K562 (cell line): Measurements from ENCODE around the gene TFF1. TPM values are rescaled to one million over a fixed set of nuclear protein-coding genes. Genes with fewer than 3 reads are reported as not detected.

Experiments used
- ATAC-seq: fragments of 200-7000 bp; cut with Tn5 transposase; 3 replicates; pipeline ENCODE4 v1.9.1; 2020; ENCODE audit warnings: moderate library complexity
- BruUV-seq: library from RNA; stranded (reverse); fragments of 400-500 nt; replicated peaks from 2 replicates; lab custom pipeline; 2021; lab: Mats Ljungman, UMichigan
- CTCF ChIA-PET: fragments of 300-600 bp; formaldehyde crosslinking; extraction: SDS; loops from one replicate; lab custom pipeline; 2021; ENCODE audit warnings: low intra/inter-chr PET ratio; lab: Yijun Ruan, JAX
- POLR2A ChIA-PET: fragments of 300-600, 350-650 bp; sonication (Branson Sonifier 250); formaldehyde crosslinking; extraction: SDS; loops from one replicate; lab custom pipeline; 2021; ENCODE audit warnings: antibody characterized with exemption, inconsistent platforms; lab: Yijun Ruan, JAX
- DNase-seq, 4 experiments: peaks; one replicate each; pipeline versions ENCODE4 v3.0.0 to v3.0.0-alpha.2; 2011 to 2018; ENCODE audit warnings: low spot score in 3 of 4, mixed read lengths in 3 of 4; ENCODE audit errors: extremely low read depth in 1 of 4
- FAIRE-seq: peaks from 2 replicates; lab custom pipeline; 2011; peaks lifted over from hg19 to GRCh38; lab: Jason Lieb, UNC
- H2AFZ ChIP-seq: 2 replicates; pipeline ENCODE4 v1.6.0; 2011; ENCODE audit warnings: low read depth, low read length, control low read depth, inconsistent platforms
- H3K27ac ChIP-seq: fragments of 200-600 bp; 3 replicates; pipeline ENCODE4 v1.8.0; 2011; ENCODE audit warnings: low read depth, mild to moderate bottlenecking, control low read depth, inconsistent platforms, low read length, moderate library complexity, mixed read lengths; ENCODE audit errors: extremely low read depth
- H3K27me3 ChIP-seq, 2 experiments: fragments of 300-600 bp in 1 of 2; 2 replicates in 1 of 2; 3 replicates in 1 of 2; pipeline versions ENCODE4 v1.6.0 to v1.8.0; 2011; ENCODE audit warnings: inconsistent platforms in 2 of 2, low read length in 2 of 2, mild to moderate bottlenecking in 1 of 2, mixed read lengths in 1 of 2, moderate library complexity in 1 of 2; ENCODE audit not compliant: control insufficient read depth in 2 of 2, insufficient read depth in 2 of 2
- H3K36me3 ChIP-seq: fragments of 300-600 bp; 3 replicates; pipeline ENCODE4 v1.8.0; 2011; ENCODE audit warnings: mild to moderate bottlenecking, low read length, inconsistent platforms; ENCODE audit not compliant: control insufficient read depth, insufficient read depth
- H3K4me1 ChIP-seq, 2 experiments: fragments of 200-600 bp in 1 of 2; replicated peaks in 1 of 2; 2 replicates in 1 of 2; 3 replicates in 1 of 2; pipeline versions ENCODE4 v1.5.1 to v1.8.0; 2011; ENCODE audit warnings: inconsistent platforms in 2 of 2, low read length in 2 of 2, mild to moderate bottlenecking in 1 of 2, mixed read lengths in 1 of 2, moderate library complexity in 1 of 2; ENCODE audit not compliant: control insufficient read depth in 2 of 2, insufficient read depth in 2 of 2
- H3K4me2 ChIP-seq: 2 replicates; pipeline ENCODE4 v1.6.1; 2011; ENCODE audit warnings: low read length, control low read depth, inconsistent platforms, mixed read lengths; ENCODE audit not compliant: insufficient read depth
- H3K4me3 ChIP-seq: fragments of 200-600 bp; sonication (generic), shearing (Covaris generic); 2 replicates; pipeline ENCODE4 v1.5.1; 2016; ENCODE audit warnings: control low read depth, inconsistent platforms
- H3K79me2 ChIP-seq: fragments of 200-600 bp; 3 replicates; pipeline ENCODE4 v1.8.0; 2011; ENCODE audit warnings: low read length, inconsistent platforms; ENCODE audit not compliant: control insufficient read depth, insufficient read depth
- H3K9ac ChIP-seq, 2 experiments: 2 replicates each; pipeline versions ENCODE4 v1.6.0 to v1.6.1; 2011; ENCODE audit warnings: low read depth in 2 of 2, low read length in 2 of 2, control low read depth in 1 of 2, inconsistent platforms in 1 of 2, mild to moderate bottlenecking in 1 of 2, mixed read lengths in 1 of 2; ENCODE audit not compliant: insufficient read depth in 1 of 2
- H3K9me1 ChIP-seq: one replicate; pipeline ENCODE4 v1.6.0; 2011; ENCODE audit warnings: inconsistent platforms, mild to moderate bottlenecking, low read length, moderate library complexity; ENCODE audit not compliant: control insufficient read depth, insufficient read depth
- H3K9me3 ChIP-seq: replicated peaks from 2 replicates; pipeline ENCODE4 v1.5.1; 2011; ENCODE audit warnings: low read depth, low read length, inconsistent platforms; ENCODE audit not compliant: control insufficient read depth, insufficient read depth
- H4K20me1 ChIP-seq: replicated peaks from 2 replicates; pipeline ENCODE4 v1.6.1; 2011; ENCODE audit warnings: low read length, inconsistent platforms, mixed read lengths; ENCODE audit not compliant: control insufficient read depth, insufficient read depth
- BDP1 ChIP-seq: IDR thresholded peaks from 3 replicates; pipeline ENCODE4 v1.6.1; 2011; ENCODE audit not compliant: insufficient read length, insufficient read depth
- JUNB ChIP-seq: fragments of 450-650 bp; formaldehyde crosslinking; conservative IDR thresholded peaks from 2 replicates; pipeline ENCODE4 v1.4.0; 2020; ENCODE audit warnings: mild to moderate bottlenecking
- MCM7 ChIP-seq, 2 experiments: fragments of 450-650 bp; IDR thresholded peaks; 2 replicates each; pipeline ENCODE4 v1.6.1; 2016 to 2018
- MYNN ChIP-seq, 2 experiments: sonication (generic); formaldehyde crosslinking in 1 of 2; IDR thresholded peaks; 2 replicates each; pipeline versions ENCODE4 v1.5.0 to v1.6.1; 2016 to 2020; ENCODE audit warnings: antibody characterized with exemption in 1 of 2, missing genetic modification reagents in 1 of 2
- POLR2A ChIP-seq: fragments of 450-650 bp; conservative IDR thresholded peaks from 2 replicates; pipeline ENCODE4 v1.6.1; 2016
- RAD21 ChIP-seq, 2 experiments: fragments of 250-450 bp in 1 of 2; fragments of 450-650 bp in 1 of 2; sonication (Bioruptor Pico) in 1 of 2; formaldehyde crosslinking in 1 of 2; IDR thresholded peaks in 1 of 2; conservative IDR thresholded peaks in 1 of 2; 2 replicates each; pipeline versions ENCODE4 v1.4.0 to v1.8.0; 2020 to 2022; ENCODE audit warnings: mild to moderate bottlenecking in 2 of 2, moderate library complexity in 1 of 2
- RUNX1 ChIP-seq: sonication (generic); IDR thresholded peaks from 2 replicates; pipeline ENCODE4 v1.6.1; 2016; ENCODE audit warnings: antibody characterized with exemption, low read depth
- STAT5B ChIP-seq: fragments of 250-450 bp; sonication (Bioruptor Pico); IDR thresholded peaks from 2 replicates; pipeline ENCODE4 v1.8.0; 2021; ENCODE audit warnings: mild to moderate bottlenecking, inconsistent platforms
- TGIF2 ChIP-seq: sonication (generic); formaldehyde crosslinking; IDR thresholded peaks from 2 replicates; pipeline ENCODE4 v1.8.1; 2022; ENCODE audit warnings: mild to moderate bottlenecking, missing genetic modification reagents, moderate library complexity
- ZBTB1 ChIP-seq: sonication (generic); formaldehyde crosslinking; IDR thresholded peaks from 2 replicates; pipeline ENCODE4 v1.8.1; 2023; ENCODE audit warnings: missing genetic modification reagents, low read depth, mild to moderate bottlenecking, borderline replicate concordance
- ZFP1 ChIP-seq: fragments of 450-650 bp; formaldehyde crosslinking; IDR thresholded peaks from 2 replicates; pipeline ENCODE4 v1.4.0; 2020; ENCODE audit warnings: mild to moderate bottlenecking, mixed read lengths
- ZNF217 ChIP-seq: sonication (generic); formaldehyde crosslinking; IDR thresholded peaks from 2 replicates; pipeline ENCODE4 v1.8.0; 2022; ENCODE audit warnings: mild to moderate bottlenecking, missing genetic modification reagents
- ZNF57 ChIP-seq: fragments of 450-650 bp; formaldehyde crosslinking; IDR thresholded peaks from 2 replicates; pipeline ENCODE4 v1.4.0; 2020; ENCODE audit warnings: mild to moderate bottlenecking, moderate library complexity
- WGBS: fragments of 100-300 bp; shearing (Covaris generic); methylation state at CpG from one replicate; pipeline ENCODE4 v1.1.6; 2016; ENCODE audit warnings: low coverage, mixed read lengths; ENCODE audit not compliant: insufficient coverage; ENCODE audit errors: missing lambda C conversion rate; 5-methylcytosine and 5-hydroxymethylcytosine counted together
- in situ Hi-C: fragments of 300-500 bp; cut with MboI; formaldehyde crosslinking; loops from 4 replicates; pipeline ENCODE4 v1.15.0; 2018; ENCODE audit warnings: inconsistent platforms, mixed read lengths
- intact Hi-C: fragments of 100-400 bp; cut with micrococcal nuclease; formaldehyde crosslinking; loops from 2 replicates; pipeline ENCODE4 v1.14.2; 2022
- polyA plus RNA-seq, 8 experiments: library from polyadenylated mRNA; depleted of rRNA in 4 of 8; stranded (reverse) in 5 of 8; unstranded in 3 of 8; fragments of >200 nt; fragmentation: Nextera tagmentation in 2 of 8; fragmentation: Illumina TruSeq in 1 of 8; extraction: Ambion mirVana in 2 of 8; extraction: Trizol in 1 of 8; gene quantifications; 2 replicates each; pipeline versions ENCODE4 v1.2.1 to v1.2.3, GENCODE V29; 2011 to 2014; ENCODE audit warnings: inconsistent platforms in 1 of 8, missing spikeins in 1 of 8
- total RNA-seq, 7 experiments: library from RNA; depleted of rRNA in 6 of 7; stranded (reverse); fragments of >200 nt in 6 of 7; fragmentation: Illumina TruSeq in 2 of 7; extraction: Trizol in 2 of 7; gene quantifications; 2 replicates each; pipeline versions ENCODE4 v1.2.1 to v1.2.3, GENCODE V29; 2011 to 2021; ENCODE audit warnings: low replicate concordance in 1 of 7
- TF ChIP-seq, protein P1 (sequence below), 3 experiments: IDR thresholded peaks in 2 of 3; conservative IDR thresholded peaks in 1 of 3; 2 replicates each; pipeline ENCODE4 v1.5.1; 2011 to 2012; ENCODE audit warnings: low read length in 3 of 3, mild to moderate bottlenecking in 3 of 3, control low read depth in 2 of 3, improper control_type of control experiment in 1 of 3, inconsistent platforms in 1 of 3, low read depth in 1 of 3, mixed read lengths in 1 of 3, moderate library complexity in 1 of 3; ENCODE audit not compliant: insufficient read depth in 2 of 3
- TF ChIP-seq, protein P2 (sequence below): sonication (generic); formaldehyde crosslinking; IDR thresholded peaks from 2 replicates; pipeline ENCODE4 v1.8.0; 2022; ENCODE audit warnings: missing genetic modification reagents, mild to moderate bottlenecking, moderate library complexity, borderline replicate concordance

TFF1 gene
- total and polyA plus RNA-seq, 9 of the 15 experiments (the other 6 are each of a cell fraction or from before 2014, with no cell fraction given): 0.31 TPM; not detected in 8

DNA sequence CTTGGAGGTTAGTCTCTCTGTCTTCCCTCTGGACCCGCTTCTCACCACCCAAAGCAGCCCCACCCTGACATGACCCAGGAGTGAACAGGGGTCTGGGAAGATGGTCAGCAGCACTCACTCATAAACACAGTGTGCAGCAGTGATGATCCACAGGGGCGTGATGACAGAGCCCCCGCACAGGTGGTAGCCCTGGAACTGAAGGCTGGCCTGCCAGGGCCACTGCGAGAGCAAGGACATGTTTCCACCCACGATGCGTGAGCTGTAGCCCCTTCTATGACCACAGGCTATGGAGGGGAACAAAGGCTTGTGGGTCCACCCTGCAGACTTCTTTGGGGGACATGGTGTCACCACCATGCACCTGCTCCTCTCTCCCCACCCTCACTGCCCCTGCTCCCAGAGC is 16.6 kb upstream of the TFF1 start (continued):
- TF ChIP-seq STAT5B (no peak), MCM7 (IDR thresholded peaks at IDR 0.05) (no peak), JUNB (CRISPR knock-in tag) (no peak), ZNF217 (CRISPR knock-in tag) (no peak), POLR2A (no peak), ZBTB1 (CRISPR knock-in tag) (no peak), ZFP1 (CRISPR knock-in tag) (no peak), RUNX1 (no peak), ZNF57 (CRISPR knock-in tag) (no peak)
- TF ChIP-seq, all 486 proteins: peak for 0

- in situ Hi-C loops (no loop called here), intact Hi-C loops (no loop called here)
- Histone ChIP-seq H3K9me3 (no peaks in the 10 kb centered on the region), H3K9ac (no peak overlapping the region), H3K79me2 (no peaks in the 10 kb centered on the region), H3K4me1 (peaks cover 4 to 9% of the 10 kb centered on the region in 2 experiments; a peak in 3 of 5 replicates), H3K9me1 (no peaks in the 10 kb centered on the region), H3K27ac (no peak overlapping the region), H3K27me3 (peaks cover 10 to 55% of the 10 kb centered on the region in 2 experiments; a peak in 4 of 5 replicates), H3K4me3 (no peak overlapping the region), H3K36me3 (no peaks in the 10 kb centered on the region), H4K20me1 (no peaks in the 10 kb centered on the region), H3K4me2 (no peak overlapping the region), H2AFZ (no peak overlapping the region)
- FAIRE-seq (peak; percentile 56), ATAC-seq (peak; percentile 64), DNase-seq (peak in 2 of 4 experiments; percentile 45 to 53)
- 0% methylated on average over 1 of the region's 1 CpG for WGBS
- POLR2A ChIA-PET: interaction anchor here (0.6 to 1.3 kb wide), 2 partner anchors 11 to 534 kb away, joined by 4 to 5 read pairs; no protein-coding TSS in a partner anchor
- no TSS peak for BruUV-seq
- CTCF ChIA-PET: no interaction called here
- TF ChIP-seq, protein P1, sequence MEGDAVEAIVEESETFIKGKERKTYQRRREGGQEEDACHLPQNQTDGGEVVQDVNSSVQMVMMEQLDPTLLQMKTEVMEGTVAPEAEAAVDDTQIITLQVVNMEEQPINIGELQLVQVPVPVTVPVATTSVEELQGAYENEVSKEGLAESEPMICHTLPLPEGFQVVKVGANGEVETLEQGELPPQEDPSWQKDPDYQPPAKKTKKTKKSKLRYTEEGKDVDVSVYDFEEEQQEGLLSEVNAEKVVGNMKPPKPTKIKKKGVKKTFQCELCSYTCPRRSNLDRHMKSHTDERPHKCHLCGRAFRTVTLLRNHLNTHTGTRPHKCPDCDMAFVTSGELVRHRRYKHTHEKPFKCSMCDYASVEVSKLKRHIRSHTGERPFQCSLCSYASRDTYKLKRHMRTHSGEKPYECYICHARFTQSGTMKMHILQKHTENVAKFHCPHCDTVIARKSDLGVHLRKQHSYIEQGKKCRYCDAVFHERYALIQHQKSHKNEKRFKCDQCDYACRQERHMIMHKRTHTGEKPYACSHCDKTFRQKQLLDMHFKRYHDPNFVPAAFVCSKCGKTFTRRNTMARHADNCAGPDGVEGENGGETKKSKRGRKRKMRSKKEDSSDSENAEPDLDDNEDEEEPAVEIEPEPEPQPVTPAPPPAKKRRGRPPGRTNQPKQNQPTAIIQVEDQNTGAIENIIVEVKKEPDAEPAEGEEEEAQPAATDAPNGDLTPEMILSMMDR (IDR thresholded peaks at IDR 0.05 in 2 of 3, conservative IDR thresholded peaks at IDR 0.05 in 1 of 3; ENCODE audit: insufficient read depth in 2 of 3, low read depth in 1 of 3, low read length in 3 of 3): peak; percentile 73 to 98 (median 95)
- no peak for TF ChIP-seq BDP1
- 0 out of 2 replicates have a peak, but pooled peaks have one; percentile 24 for TF ChIP-seq MYNN (IDR thresholded peaks at IDR 0.05)
- TF ChIP-seq MYNN (CRISPR knock-in tag; IDR thresholded peaks at IDR 0.05): no peak
- TF ChIP-seq, protein P2, sequence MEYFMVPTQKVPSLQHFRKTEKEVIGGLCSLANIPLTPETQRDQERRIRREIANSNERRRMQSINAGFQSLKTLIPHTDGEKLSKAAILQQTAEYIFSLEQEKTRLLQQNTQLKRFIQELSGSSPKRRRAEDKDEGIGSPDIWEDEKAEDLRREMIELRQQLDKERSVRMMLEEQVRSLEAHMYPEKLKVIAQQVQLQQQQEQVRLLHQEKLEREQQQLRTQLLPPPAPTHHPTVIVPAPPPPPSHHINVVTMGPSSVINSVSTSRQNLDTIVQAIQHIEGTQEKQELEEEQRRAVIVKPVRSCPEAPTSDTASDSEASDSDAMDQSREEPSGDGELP: peak; percentile 36; the same call in 1 of the 2 replicates
- TF ChIP-seq RAD21 (CRISPR knock-in tag; conservative IDR thresholded peaks at IDR 0.05 in 1 of 2, IDR thresholded peaks at IDR 0.05 in 1 of 2): peak; percentile 20 to 62; a peak in 3 of 4 replicates
- TF ChIP-seq TGIF2 (CRISPR knock-in tag): no peak
These were observed 15.1 kb upstream of the TFF1 start for GRCh38 chr21:42381347-42381984.
